H1 (cell line): Measurements from ENCODE around the gene TOP2A. TPM values are rescaled to one million over a fixed set of nuclear protein-coding genes. Genes with fewer than 3 reads are reported as not detected.

Experiments
- CTCF ChIA-PET: fragments of 300-600 bp; sonication (Branson Sonifier 250); formaldehyde crosslinking; loops from one replicate; lab custom pipeline; 2021; ENCODE audit not compliant: partially characterized antibody; lab: Charles Lee
- POLR2A ChIA-PET: fragments of 300-600 bp; sonication (Branson Sonifier 250); formaldehyde crosslinking; loops from one replicate; lab custom pipeline; 2021; ENCODE audit warnings: inconsistent platforms; ENCODE audit not compliant: partially characterized antibody; lab: Charles Lee
- DNase-seq, 2 experiments: peaks; one replicate each; pipeline versions ENCODE4 v3.0.0 to v3.0.0-alpha.2; 2010 to 2022; ENCODE audit warnings: low spot score in 2 of 2, low read depth in 1 of 2, mixed read lengths in 1 of 2
- FAIRE-seq: peaks from 2 replicates; lab custom pipeline; 2011; peaks lifted over from hg19 to GRCh38; lab: Jason Lieb, UNC
- H2AFZ ChIP-seq: 2 replicates; pipeline ENCODE4 v1.8.1; 2012; ENCODE audit warnings: low read length, inconsistent platforms
- H2AK5ac ChIP-seq: 2 replicates; pipeline ENCODE4 v1.6.1; 2013; ENCODE audit warnings: low read depth, low read length
- H2BK120ac ChIP-seq: replicated peaks from 2 replicates; pipeline ENCODE3; 2013; ENCODE audit warnings: low read depth, low read length, inconsistent platforms
- H2BK12ac ChIP-seq: 2 replicates; pipeline ENCODE4 v1.6.1; 2013; ENCODE audit warnings: low read depth, low read length
- H2BK15ac ChIP-seq: 2 replicates; pipeline ENCODE4 v1.6.1; 2013; ENCODE audit warnings: low read length
- H2BK20ac ChIP-seq: 2 replicates; pipeline ENCODE4 v1.6.1; 2013; ENCODE audit warnings: low read length
- H2BK5ac ChIP-seq: 2 replicates; pipeline ENCODE4 v1.6.1; 2013; ENCODE audit warnings: low read depth, low read length
- H3K14ac ChIP-seq: 2 replicates; pipeline ENCODE4 v1.6.1; 2013; ENCODE audit warnings: inconsistent platforms; ENCODE audit not compliant: insufficient read length
- H3K18ac ChIP-seq: 2 replicates; pipeline ENCODE4 v1.6.1; 2013; ENCODE audit warnings: low read length; ENCODE audit errors: extremely low read depth
- H3K23ac ChIP-seq: 2 replicates; pipeline ENCODE4 v1.6.1; 2013; ENCODE audit warnings: inconsistent platforms; ENCODE audit not compliant: insufficient read length
- H3K23me2 ChIP-seq: 2 replicates; pipeline ENCODE4 v1.6.1; 2013; ENCODE audit warnings: low read depth, low read length
- H3K27ac ChIP-seq: 2 replicates; pipeline ENCODE4 v1.6.1; 2011; ENCODE audit warnings: low read depth, low read length, inconsistent platforms
- H3K27me3 ChIP-seq, 4 experiments: replicated peaks in 1 of 4; 1 replicate in 1 of 4; 2 replicates in 3 of 4; pipeline versions ENCODE4 v1.6.1 to v1.8.1; 2011 to 2013; ENCODE audit warnings: low read length in 3 of 4, mild to moderate bottlenecking in 3 of 4, inconsistent platforms in 2 of 4, mixed read lengths in 2 of 4, moderate library complexity in 1 of 4; ENCODE audit not compliant: control insufficient read depth in 3 of 4, insufficient read depth in 3 of 4; ENCODE audit errors: extremely low read depth in 1 of 4
- H3K36me3 ChIP-seq, 4 experiments: 2 replicates each; pipeline versions ENCODE4 v1.6.1 to v1.8.1; 2011 to 2013; ENCODE audit warnings: mild to moderate bottlenecking in 4 of 4, low read length in 3 of 4, moderate library complexity in 2 of 4, control low read depth in 1 of 4, inconsistent platforms in 1 of 4; ENCODE audit not compliant: insufficient read depth in 4 of 4, control insufficient read depth in 2 of 4
- H3K4ac ChIP-seq: replicated peaks from 2 replicates; pipeline ENCODE3; 2013; ENCODE audit warnings: low read length, low read depth, mixed read lengths, inconsistent platforms; ENCODE audit not compliant: insufficient read length
- H3K4me1 ChIP-seq, 4 experiments: replicated peaks in 1 of 4; 1 replicate in 1 of 4; 2 replicates in 3 of 4; pipeline versions ENCODE4 v1.6.1 to v1.8.1; 2011 to 2013; ENCODE audit warnings: low read length in 3 of 4, inconsistent platforms in 2 of 4, mixed read lengths in 1 of 4; ENCODE audit not compliant: insufficient read depth in 4 of 4, control insufficient read depth in 3 of 4
- H3K4me2 ChIP-seq, 2 experiments: 2 replicates each; pipeline versions ENCODE4 v1.6.1 to v1.8.1; 2011 to 2013; ENCODE audit warnings: low read depth in 2 of 2, low read length in 2 of 2, control low read depth in 1 of 2, inconsistent platforms in 1 of 2, mild to moderate bottlenecking in 1 of 2; ENCODE audit not compliant: insufficient read depth in 1 of 2
- H3K4me3 ChIP-seq, 4 experiments: fragments of 200-600, 300-600 bp in 1 of 4; sonication (generic), shearing (Covaris generic), sonication (Bioruptor Twin) in 1 of 4; 2 replicates each; pipeline versions ENCODE4 v1.5.1 to v1.8.1; 2011 to 2016; ENCODE audit warnings: low read length in 4 of 4, low read depth in 3 of 4, control low read depth in 2 of 4, inconsistent platforms in 2 of 4, mild to moderate bottlenecking in 2 of 4, mixed read lengths in 1 of 4, moderate library complexity in 1 of 4; ENCODE audit not compliant: insufficient read depth in 2 of 4; ENCODE audit errors: extremely low read depth in 1 of 4
- H3K56ac ChIP-seq: replicated peaks from 2 replicates; pipeline ENCODE3; 2013; ENCODE audit warnings: low read depth, mild to moderate bottlenecking, mixed read lengths, low read length, inconsistent platforms; ENCODE audit not compliant: insufficient read length
- H3K79me1 ChIP-seq: 2 replicates; pipeline ENCODE4 v1.6.1; 2013; ENCODE audit warnings: low read depth, low read length, control low read depth
- H3K79me2 ChIP-seq, 2 experiments: 2 replicates each; pipeline versions ENCODE4 v1.6.1 to v1.8.1; 2012 to 2013; ENCODE audit warnings: low read length in 2 of 2, mild to moderate bottlenecking in 2 of 2, inconsistent platforms in 1 of 2; ENCODE audit not compliant: insufficient read depth in 2 of 2, control insufficient read depth in 1 of 2
- H3K9ac ChIP-seq, 4 experiments: replicated peaks in 1 of 4; 1 replicate in 1 of 4; 2 replicates in 3 of 4; pipeline versions ENCODE4 v1.6.1 to v1.8.1; 2011 to 2013; ENCODE audit warnings: low read depth in 3 of 4, low read length in 3 of 4, control low read depth in 2 of 4, mild to moderate bottlenecking in 2 of 4, moderate library complexity in 2 of 4, inconsistent platforms in 1 of 4; ENCODE audit errors: extremely low read depth in 1 of 4
- H3K9me3 ChIP-seq, 2 experiments: 2 replicates each; pipeline versions ENCODE4 v1.6.1 to v1.8.1; 2012 to 2013; ENCODE audit warnings: mild to moderate bottlenecking in 2 of 2, moderate library complexity in 2 of 2, control low read depth in 1 of 2, inconsistent platforms in 1 of 2, low read depth in 1 of 2, low read length in 1 of 2, mixed read lengths in 1 of 2; ENCODE audit not compliant: insufficient read depth in 2 of 2
- H4K20me1 ChIP-seq, 2 experiments: replicated peaks in 1 of 2; 2 replicates each; pipeline versions ENCODE3 to v1.8.1; 2011 to 2013; ENCODE audit warnings: inconsistent platforms in 2 of 2, low read length in 2 of 2, mild to moderate bottlenecking in 1 of 2; ENCODE audit not compliant: insufficient read depth in 2 of 2, control insufficient read depth in 1 of 2
- H4K5ac ChIP-seq: 2 replicates; pipeline ENCODE4 v1.6.1; 2013; ENCODE audit warnings: low read length, low read depth, mixed read lengths, inconsistent platforms; ENCODE audit not compliant: insufficient read length
- H4K8ac ChIP-seq: 2 replicates; pipeline ENCODE4 v1.8.0; 2013; ENCODE audit warnings: mild to moderate bottlenecking, moderate library complexity, low read length, inconsistent platforms; ENCODE audit not compliant: insufficient read depth; ENCODE audit errors: extremely low read depth
- H4K91ac ChIP-seq: replicated peaks from 2 replicates; pipeline ENCODE3; 2013; ENCODE audit warnings: low read length, mixed read lengths, inconsistent platforms; ENCODE audit not compliant: insufficient read length
- ATF3 ChIP-seq: IDR thresholded peaks from 2 replicates; pipeline ENCODE4 v1.6.1; 2011; ENCODE audit warnings: low read depth, mild to moderate bottlenecking, low read length; ENCODE audit not compliant: insufficient read depth
- HDAC6 ChIP-seq: IDR thresholded peaks from one replicate; pipeline ENCODE4 v1.7.1; 2012; ENCODE audit warnings: low read depth, mild to moderate bottlenecking, inconsistent platforms, low read length, moderate library complexity
- KDM4A ChIP-seq: IDR thresholded peaks from one replicate; pipeline ENCODE4 v1.7.1; 2012; ENCODE audit warnings: low read depth, mild to moderate bottlenecking, moderate library complexity, low read length, inconsistent platforms; ENCODE audit not compliant: severe bottlenecking
- RNF2 ChIP-seq: fragments of 200-900, 300-1000 bp; sonication (generic); IDR thresholded peaks from 2 replicates; pipeline ENCODE4 v1.7.1; 2016; ENCODE audit warnings: borderline replicate concordance, low read depth, mild to moderate bottlenecking, antibody characterized with exemption, low read length; ENCODE audit not compliant: poor library complexity, severe bottlenecking; ENCODE audit errors: missing control alignments
- SAP30 ChIP-seq: fragments of 300-600 bp; sonication (generic); IDR thresholded peaks from 2 replicates; pipeline ENCODE4 v1.7.1; 2012; ENCODE audit warnings: low read length, moderate library complexity, mild to moderate bottlenecking, inconsistent platforms; ENCODE audit not compliant: insufficient read depth, insufficient replicate concordance
- SIN3A ChIP-seq, 2 experiments: IDR thresholded peaks in 1 of 2; conservative IDR thresholded peaks in 1 of 2; 2 replicates each; pipeline ENCODE4 v1.6.1; 2011 to 2012; ENCODE audit warnings: low read length in 2 of 2, improper control_type of control experiment in 1 of 2, low read depth in 1 of 2, mild to moderate bottlenecking in 1 of 2
- SP2 ChIP-seq: IDR thresholded peaks from 2 replicates; pipeline ENCODE4 v1.6.1; 2012; ENCODE audit warnings: mild to moderate bottlenecking, low read length, inconsistent platforms
- WGBS, 2 experiments: shearing (Covaris generic) in 1 of 2; methylation state at CpG; one replicate each; pipeline versions ENCODE4 v1.1.6 to v1.1.7; 2013 to 2015; ENCODE audit warnings: low lambda C conversion rate in 2 of 2, mixed read lengths in 2 of 2, inconsistent platforms in 1 of 2, low coverage in 1 of 2, missing lambda C conversion rate in 1 of 2; ENCODE audit not compliant: insufficient replicate concordance in 2 of 2, insufficient coverage in 1 of 2, insufficient read length in 1 of 2; ENCODE audit errors: extremely low coverage in 1 of 2, missing lambda C conversion rate in 1 of 2; 5-methylcytosine and 5-hydroxymethylcytosine counted together
- polyA plus RNA-seq, 7 experiments: library from polyadenylated mRNA; depleted of rRNA in 3 of 7; stranded (reverse) in 5 of 7; unstranded in 2 of 7; fragments of >200 nt in 5 of 7; fragments of 200-250 nt in 2 of 7; gene quantifications; 1 replicate in 5 of 7; 2 replicates in 1 of 7; 4 replicates in 1 of 7; pipeline versions ENCODE4 v1.2.1 to v1.2.3, GENCODE V29; 2011 to 2013; ENCODE audit warnings: missing spikeins in 2 of 7, mixed read lengths in 2 of 7
- total RNA-seq: library from RNA; stranded (reverse); fragmentation: NEBNext Ultra II Directional; extraction: Animal tissue kit (Norgen Biotek cat#: 25700); gene quantifications from 2 replicates; pipeline ENCODE4 v1.2.1, GENCODE V29; 2021
- TF ChIP-seq, protein P1 (sequence below): IDR thresholded peaks from 2 replicates; pipeline ENCODE4 v1.6.1; 2011; ENCODE audit warnings: low read length, improper control_type of control experiment

The TOP2A gene
- total and polyA plus RNA-seq, 2 of the 8 experiments (the other 6 are each of a cell fraction or from before 2014, with no cell fraction given) = 83.1 to 291 TPM

DNA sequence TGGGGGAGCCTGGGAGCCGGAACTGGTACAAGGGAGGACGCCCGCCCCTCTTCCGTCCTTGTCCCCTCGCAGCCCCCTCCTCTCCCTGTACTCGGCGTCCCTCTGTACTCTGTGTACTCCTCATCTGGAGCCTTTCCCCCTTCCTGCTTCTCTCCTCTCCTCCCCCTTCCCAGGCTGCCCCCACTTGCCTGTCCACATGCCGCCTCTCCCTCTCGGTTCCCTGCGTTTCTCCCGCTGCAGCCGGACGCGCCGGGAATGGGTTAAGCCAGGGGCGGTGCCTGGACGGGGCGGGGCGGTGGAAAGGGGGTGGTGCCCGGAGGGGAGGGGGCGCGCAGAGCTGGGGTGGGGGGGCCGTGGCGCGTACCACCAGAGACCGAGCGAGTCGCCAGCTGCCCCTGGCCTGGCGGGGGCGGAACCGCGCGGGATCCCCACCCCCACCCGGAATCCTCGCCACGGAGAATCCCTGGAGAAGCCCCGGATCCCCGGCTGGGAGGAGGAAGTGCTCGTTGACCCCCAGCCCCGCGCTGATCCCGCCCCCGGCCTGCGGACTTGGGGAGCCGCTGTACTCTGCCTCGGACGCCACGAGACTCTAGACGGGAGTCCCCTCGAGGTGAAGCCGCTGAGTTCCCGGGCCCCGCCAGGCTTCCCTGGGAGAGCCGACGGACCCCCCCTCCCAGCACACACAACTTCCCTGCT, 75.7 kb downstream of the TOP2A start:
- H3K4ac ChIP-seq = no peak overlapping the region
- peaks cover 26% of the 10 kb centered on the region; the same call in 1 of the 2 replicates for H3K23me2 ChIP-seq
- H3K27ac ChIP-seq = no peak overlapping the region
- H4K8ac ChIP-seq = no peak overlapping the region
- no peak overlapping the region for H2AK5ac ChIP-seq
- FAIRE-seq = no peak
- H2AFZ ChIP-seq = no peak overlapping the region
- no peak overlapping the region for H4K91ac ChIP-seq
- peak in 1 of 2 experiments; percentile 88 for DNase-seq
- H3K36me3 ChIP-seq = no peaks in the 10 kb centered on the region
- H3K27me3 ChIP-seq = peaks cover 22 to 81% (median 59%) of the 10 kb centered on the region in 4 experiments
- no peak overlapping the region for H2BK120ac ChIP-seq
- H3K18ac ChIP-seq = peak overlapping the region; percentile 71
- no peak overlapping the region for H2BK5ac ChIP-seq
- no peak overlapping the region for H3K56ac ChIP-seq
- peaks cover 21 to 48% of the 10 kb centered on the region in 2 experiments for H4K20me1 ChIP-seq
- H3K4me3 ChIP-seq = peak overlapping the region; percentile 57 to 74 (median 62)
- no peaks in the 10 kb centered on the region; the same call in 1 of the 2 replicates for H3K79me1 ChIP-seq
- no peak overlapping the region for H3K14ac ChIP-seq
- H3K9ac ChIP-seq = 0 out of 7 replicates have a peak overlapping the region, but pooled peaks of 1 of the 4 experiments have one; percentile 6
- no peak overlapping the region for H2BK12ac ChIP-seq
- H3K4me1 ChIP-seq = peaks cover 18 to 41% (median 36%) of the 10 kb centered on the region in 4 experiments
- CTCF ChIA-PET = interaction anchor here (8.0 to 30.8 kb wide), 2 partner anchors 15 to 24 kb away, joined by 74 to 1198 read pairs; partner anchors contain the start of gene RARA
- H3K23ac ChIP-seq = no peak overlapping the region
- WGBS, 2 experiments = 0% methylated on average over 16 of the region's 55 CpGs; no CpG with 5 or more reads in 1 of the 2 experiments
- H3K4me2 ChIP-seq = peak overlapping the region; percentile 73 to 91
- H3K79me2 ChIP-seq = no peaks in the 10 kb centered on the region; a peak in 1 of 4 replicates
- H2BK20ac ChIP-seq = no peak overlapping the region
- POLR2A ChIA-PET = interaction anchor here (1.2 to 27.8 kb wide), 3 partner anchors 11 to 39 kb away, joined by 3 to 570 read pairs (median 3); partner anchors contain the start of genes CDC6 and RARA
- no peak overlapping the region for H2BK15ac ChIP-seq
- no peak overlapping the region for H4K5ac ChIP-seq
- no peaks in the 10 kb centered on the region for H3K9me3 ChIP-seq
- TF ChIP-seq SP2 = no peak
- TF ChIP-seq KDM4A = no peak
- TF ChIP-seq RNF2 = no peak
- TF ChIP-seq SAP30 = no peak
- TF ChIP-seq, protein P1, sequence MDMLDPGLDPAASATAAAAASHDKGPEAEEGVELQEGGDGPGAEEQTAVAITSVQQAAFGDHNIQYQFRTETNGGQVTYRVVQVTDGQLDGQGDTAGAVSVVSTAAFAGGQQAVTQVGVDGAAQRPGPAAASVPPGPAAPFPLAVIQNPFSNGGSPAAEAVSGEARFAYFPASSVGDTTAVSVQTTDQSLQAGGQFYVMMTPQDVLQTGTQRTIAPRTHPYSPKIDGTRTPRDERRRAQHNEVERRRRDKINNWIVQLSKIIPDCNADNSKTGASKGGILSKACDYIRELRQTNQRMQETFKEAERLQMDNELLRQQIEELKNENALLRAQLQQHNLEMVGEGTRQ = no peak
- TF ChIP-seq ATF3 = no peak
- TF ChIP-seq HDAC6 = no peak
- TF ChIP-seq SIN3A (conservative IDR thresholded peaks at IDR 0.05 in 1 of 2, IDR thresholded peaks at IDR 0.05 in 1 of 2; ENCODE audit: low read depth in 1 of 2, low read length in 2 of 2) = 0 out of 4 replicates have a peak, but pooled peaks of 1 of the 2 experiments have one; percentile 41
